IgD-negative memory B cell (primary cell): Measurements from ENCODE around the gene GALNT7. TPM values are rescaled to one million over a fixed set of nuclear protein-coding genes. Genes with fewer than 3 reads are reported as not detected.

Source experiments
- H3K27ac Mint-ChIP-seq, 3 donors: one replicate each; pipeline ENCODE4 v1.8.0; 2020 to 2022; ENCODE audit warnings: mild to moderate bottlenecking in 3 of 3, mixed read lengths in 3 of 3, moderate library complexity in 1 of 3
- H3K27me3 Mint-ChIP-seq: one replicate; pipeline ENCODE4 v1.8.0; 2021; ENCODE audit warnings: mixed read lengths
- H3K36me3 Mint-ChIP-seq: one replicate; pipeline ENCODE4 v1.8.0; 2020; ENCODE audit warnings: mild to moderate bottlenecking, mixed read lengths
- H3K4me1 Mint-ChIP-seq, 3 donors: one replicate each; pipeline ENCODE4 v1.8.0; 2020 to 2022; ENCODE audit warnings: mixed read lengths in 3 of 3, mild to moderate bottlenecking in 1 of 3
- H3K4me3 Mint-ChIP-seq, 4 donors: one replicate each; pipeline ENCODE4 v1.8.0; 2020 to 2022; ENCODE audit warnings: mild to moderate bottlenecking in 4 of 4, mixed read lengths in 4 of 4, moderate library complexity in 3 of 4
- H3K9me3 Mint-ChIP-seq, 3 donors: one replicate each; pipeline ENCODE4 v1.8.0; 2020 to 2021; ENCODE audit warnings: mixed read lengths in 3 of 3, mild to moderate bottlenecking in 1 of 3
- polyA plus RNA-seq: library from polyadenylated mRNA; unstranded; fragments of 300-500 nt; fragmentation: Illumina TruSeq; gene quantifications from one replicate; pipeline ENCODE4 v1.2.3, GENCODE V29; 2021

Gene GALNT7
- polyA plus RNA-seq, 1 donor from 2014 or later, result 7.1 TPM

DNA sequence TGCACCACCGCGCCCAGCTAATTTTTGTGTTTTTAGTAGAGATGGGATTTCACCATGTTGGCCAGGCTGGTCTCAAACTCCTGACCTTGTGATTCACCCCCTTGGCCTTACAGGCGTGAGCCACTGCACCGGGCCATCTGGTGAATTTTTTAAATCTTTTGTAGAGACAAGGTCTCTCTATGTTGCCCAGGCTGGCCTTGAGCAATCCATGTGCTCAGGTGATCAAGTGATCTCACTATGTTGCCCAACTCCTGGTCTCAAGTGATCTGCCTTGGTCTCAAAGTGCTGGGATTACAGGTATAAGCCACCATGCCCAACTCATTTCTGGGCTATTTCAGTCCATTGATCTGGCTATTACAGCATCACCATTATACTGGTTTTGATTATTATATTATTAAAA lies 22.2 kb upstream of the GALNT7 start:
- no peak overlapping the region for H3K27ac Mint-ChIP-seq
- no peaks in the 10 kb centered on the region for H3K9me3 Mint-ChIP-seq
- H3K4me1 Mint-ChIP-seq, result peaks cover 0 to 2% (median 0%) of the 10 kb centered on the region in 3 donors
- no peaks in the 10 kb centered on the region for H3K27me3 Mint-ChIP-seq
- H3K36me3 Mint-ChIP-seq, result peaks cover 4% of the 10 kb centered on the region
- no peak overlapping the region for H3K4me3 Mint-ChIP-seq

DNA sequence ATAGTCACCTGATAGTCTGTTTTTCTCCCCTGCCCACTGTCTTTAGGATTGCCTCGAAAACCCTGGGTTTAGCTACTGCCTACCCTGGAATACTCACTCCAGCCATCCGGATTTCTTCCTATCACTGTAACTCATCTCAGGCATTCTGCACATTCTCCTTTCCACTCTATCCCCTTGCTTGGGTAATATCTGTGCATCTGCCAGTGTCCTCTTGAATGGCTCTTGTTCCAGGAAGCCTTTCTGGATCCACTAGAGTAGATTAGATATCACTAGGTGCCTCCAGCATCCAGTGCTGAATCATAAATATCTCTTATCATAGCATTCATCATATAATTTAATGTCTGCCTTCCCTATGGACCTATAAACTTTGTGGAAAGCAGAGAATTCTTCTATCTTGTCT lies 17.1 kb upstream of the GALNT7 start:
- Mint-ChIP-seq H3K36me3 (peaks cover 2% of the 10 kb centered on the region), H3K4me3 (no peak overlapping the region), H3K27ac (peak overlapping the region in 1 of 3 donors; percentile 73), H3K9me3 (no peaks in the 10 kb centered on the region), H3K27me3 (no peaks in the 10 kb centered on the region), H3K4me1 (peaks cover 0 to 2% (median 0%) of the 10 kb centered on the region in 3 donors)

DNA sequence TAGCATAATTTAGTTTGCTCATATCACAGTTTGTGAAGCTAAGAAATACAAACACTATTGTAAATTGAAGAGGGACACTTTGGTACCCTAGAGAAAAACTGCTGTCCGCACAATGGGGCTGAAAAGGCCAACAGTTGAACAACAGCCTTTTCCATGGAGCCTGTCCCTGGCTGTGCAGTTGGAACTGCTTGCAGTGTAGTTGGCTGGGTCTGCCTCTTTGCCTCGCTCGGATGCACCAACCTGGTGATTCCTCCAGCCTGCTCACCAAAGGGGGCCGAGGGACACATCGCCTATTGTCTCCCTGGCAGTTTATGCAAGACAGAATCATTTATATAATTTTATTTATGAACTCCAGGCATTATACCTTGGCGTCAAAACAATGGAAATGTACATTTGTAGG lies 16.5 kb upstream of the GALNT7 start:
- H3K4me3 Mint-ChIP-seq, result no peak overlapping the region
- no peaks in the 10 kb centered on the region for H3K9me3 Mint-ChIP-seq
- peaks cover 2% of the 10 kb centered on the region for H3K36me3 Mint-ChIP-seq
- H3K27me3 Mint-ChIP-seq, result no peaks in the 10 kb centered on the region
- peaks cover 0 to 2% (median 0%) of the 10 kb centered on the region in 3 donors for H3K4me1 Mint-ChIP-seq
- no peak overlapping the region for H3K27ac Mint-ChIP-seq

DNA sequence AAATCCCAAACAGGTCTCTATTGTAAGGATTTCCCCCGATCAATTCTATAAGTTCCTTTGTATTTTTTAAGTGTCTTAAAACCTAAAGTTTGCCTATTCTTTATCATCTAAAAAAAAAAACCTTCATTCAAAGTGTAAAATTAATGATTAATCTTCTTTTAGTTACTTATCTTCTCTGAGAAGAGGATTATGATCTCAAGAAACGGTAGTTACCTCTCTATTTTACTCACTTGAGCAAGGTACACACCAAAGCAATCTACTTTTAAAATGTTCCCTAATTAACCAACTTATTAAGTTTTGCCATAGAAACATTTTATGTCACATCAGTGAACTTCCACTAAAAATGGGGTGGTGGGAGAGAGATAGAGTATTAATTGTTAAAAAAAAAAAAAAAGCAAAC lies 15.2 kb upstream of the GALNT7 start:
- H3K27me3 Mint-ChIP-seq, result no peaks in the 10 kb centered on the region
- no peaks in the 10 kb centered on the region for H3K36me3 Mint-ChIP-seq
- H3K4me3 Mint-ChIP-seq, result no peak overlapping the region
- no peaks in the 10 kb centered on the region for H3K4me1 Mint-ChIP-seq
- H3K27ac Mint-ChIP-seq, result no peak overlapping the region
- H3K9me3 Mint-ChIP-seq, result no peaks in the 10 kb centered on the region

DNA sequence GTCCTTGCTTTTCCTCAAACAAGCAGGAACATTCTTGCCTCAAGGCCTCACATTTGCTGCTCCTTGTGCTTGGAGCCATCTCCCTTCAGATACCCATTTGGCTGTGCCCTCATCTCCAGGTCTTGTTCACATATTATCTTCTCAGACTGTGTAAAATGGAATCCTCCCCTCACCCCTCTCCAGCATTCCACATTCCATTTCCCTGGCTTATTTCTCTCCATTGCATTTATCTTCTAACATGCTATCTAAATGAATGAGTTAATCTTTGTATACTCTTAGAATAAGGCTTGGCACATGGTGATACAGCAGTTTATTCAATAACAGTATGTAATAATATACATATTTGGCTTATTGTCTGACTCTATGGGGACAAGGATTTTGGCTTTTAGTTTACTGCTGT lies 8.8 kb upstream of the GALNT7 start:
- Mint-ChIP-seq H3K4me1 (peaks cover 0 to under 1% (median 0%) of the 10 kb centered on the region in 3 donors), H3K4me3 (no peak overlapping the region), H3K9me3 (no peaks in the 10 kb centered on the region), H3K36me3 (no peaks in the 10 kb centered on the region), H3K27ac (peak overlapping the region in 1 of 3 donors; percentile 14), H3K27me3 (no peaks in the 10 kb centered on the region)

DNA sequence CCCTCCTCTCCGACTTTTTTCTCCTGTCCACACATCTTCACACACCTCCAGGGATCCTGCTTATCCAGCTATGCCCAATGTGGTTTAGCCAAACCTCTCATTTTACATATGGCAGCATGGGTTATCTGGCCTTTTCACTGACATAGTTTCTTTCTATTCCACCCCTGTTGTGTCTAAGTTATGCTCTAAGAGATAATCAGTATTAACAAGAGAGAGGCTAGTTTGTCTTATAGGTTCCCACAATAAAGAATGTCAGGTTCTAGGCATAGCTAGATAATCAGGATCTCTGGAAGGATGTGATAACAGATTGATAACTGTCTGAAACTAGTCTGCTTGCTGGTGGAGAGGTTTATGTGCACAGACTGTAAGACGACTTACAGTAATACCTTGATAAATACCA lies 7.7 kb upstream of the GALNT7 start:
- Mint-ChIP-seq H3K4me3 (no peak overlapping the region), H3K4me1 (peaks cover 0 to 1% (median 0%) of the 10 kb centered on the region in 3 donors), H3K36me3 (no peaks in the 10 kb centered on the region), H3K27ac (no peak overlapping the region), H3K27me3 (no peaks in the 10 kb centered on the region), H3K9me3 (no peaks in the 10 kb centered on the region)

DNA sequence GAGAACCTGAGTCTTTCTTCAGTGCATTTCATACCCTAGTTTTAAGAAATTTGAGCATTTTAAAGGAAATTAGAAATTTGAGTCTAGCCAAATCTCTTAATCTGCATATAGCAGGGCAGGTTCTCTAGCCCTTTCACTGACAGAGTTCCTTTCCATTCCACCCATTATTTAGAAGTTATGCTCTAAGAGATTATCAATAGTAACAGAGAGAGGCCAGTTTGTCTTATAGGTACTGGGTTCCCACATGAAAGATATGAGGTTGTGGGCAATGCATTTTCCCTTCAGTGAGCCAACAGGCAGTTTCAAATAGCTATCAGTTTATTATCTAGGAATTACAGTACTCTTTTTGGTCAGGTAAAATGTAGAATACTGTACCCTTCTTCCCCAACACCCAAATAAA lies 7.3 kb upstream of the GALNT7 start:
- no peaks in the 10 kb centered on the region for H3K36me3 Mint-ChIP-seq
- H3K27ac Mint-ChIP-seq, result no peak overlapping the region
- no peak overlapping the region for H3K4me3 Mint-ChIP-seq
- H3K27me3 Mint-ChIP-seq, result no peaks in the 10 kb centered on the region
- no peaks in the 10 kb centered on the region for H3K9me3 Mint-ChIP-seq
- H3K4me1 Mint-ChIP-seq, result peaks cover 0 to 1% (median 0%) of the 10 kb centered on the region in 3 donors

DNA sequence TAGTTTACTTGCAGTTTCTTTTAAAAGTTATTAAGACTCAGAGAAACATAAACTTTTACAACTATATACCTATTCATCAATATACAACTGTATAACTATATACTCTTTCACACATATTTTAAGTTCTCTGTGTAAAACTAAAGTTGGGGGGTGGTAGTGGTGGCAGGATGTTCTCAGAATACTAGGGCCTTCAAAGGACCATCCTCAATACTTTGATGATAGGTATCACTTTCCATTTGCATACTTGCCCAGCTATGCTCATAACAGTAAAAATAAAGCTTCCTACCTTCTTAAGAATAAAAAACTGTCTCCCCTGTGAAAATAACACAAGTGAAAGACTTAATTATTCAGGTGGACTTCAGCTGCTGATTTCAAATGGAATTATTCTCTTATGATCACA lies 2.9 kb upstream of the GALNT7 start:
- no peaks in the 10 kb centered on the region for H3K9me3 Mint-ChIP-seq
- H3K27ac Mint-ChIP-seq, result peak overlapping the region in 1 of 3 donors; percentile 26
- peaks cover 12 to 17% (median 14%) of the 10 kb centered on the region in 3 donors for H3K4me1 Mint-ChIP-seq
- H3K4me3 Mint-ChIP-seq, result peak overlapping the region in 1 of 4 donors; percentile 39
- H3K36me3 Mint-ChIP-seq, result no peaks in the 10 kb centered on the region
- H3K27me3 Mint-ChIP-seq, result no peaks in the 10 kb centered on the region

DNA sequence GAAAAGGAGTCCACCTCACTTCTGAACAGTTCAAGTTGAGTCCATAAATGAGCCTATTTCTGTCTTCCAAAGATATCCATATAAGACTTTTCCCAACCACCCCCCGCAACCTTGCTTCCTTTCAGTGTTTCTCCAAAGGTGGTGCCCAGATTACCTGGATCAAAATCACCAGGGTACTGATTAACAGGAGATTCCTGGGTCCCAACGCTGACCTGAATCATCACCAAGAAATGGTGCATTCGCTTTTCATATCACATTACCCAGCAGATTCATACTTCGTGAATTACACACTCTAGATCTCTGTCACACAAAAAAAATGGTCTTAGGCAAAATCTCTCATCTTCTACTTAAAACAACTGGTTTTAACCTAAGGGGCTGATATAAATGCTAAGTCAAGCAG lies 2.1 kb upstream of the GALNT7 start:
- H3K36me3 Mint-ChIP-seq, result no peaks in the 10 kb centered on the region

DNA sequence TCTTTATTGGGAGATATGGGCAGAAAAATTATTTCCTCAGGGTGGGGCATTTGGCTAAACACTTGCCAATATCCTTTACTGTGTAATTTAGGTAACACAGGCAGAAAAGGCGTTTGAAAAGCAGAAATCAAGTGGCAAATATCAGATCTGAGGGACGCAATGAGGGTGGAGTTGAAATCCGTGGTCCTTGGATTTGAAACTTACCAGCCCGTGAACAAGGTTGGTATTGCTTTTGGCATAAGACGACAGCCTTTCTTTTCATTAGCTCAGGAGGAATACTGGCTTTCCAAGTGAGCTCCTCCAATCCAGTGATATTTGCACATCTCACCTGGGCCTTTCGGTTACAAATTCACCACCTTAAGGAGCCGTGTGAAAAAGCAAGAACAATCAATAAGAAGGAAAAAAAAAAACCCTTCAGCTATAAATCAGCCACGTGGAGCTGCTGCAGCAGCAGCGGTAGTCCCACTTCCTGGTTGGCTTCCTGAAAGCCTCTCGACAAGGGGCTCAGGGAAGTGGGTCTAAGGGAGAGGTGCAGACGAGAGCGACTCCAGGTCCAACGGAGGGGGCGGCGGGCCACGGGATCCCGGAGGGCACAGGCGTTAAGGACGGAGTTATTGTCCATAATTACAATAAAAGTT lies 734 bp upstream of the GALNT7 start:
- Mint-ChIP-seq H3K36me3 (no peaks in the 10 kb centered on the region), H3K9me3 (no peaks in the 10 kb centered on the region), H3K27ac (peak overlapping the region; percentile 55 to 78 (median 72)), H3K4me1 (peaks cover 15 to 23% (median 20%) of the 10 kb centered on the region in 3 donors), H3K27me3 (no peaks in the 10 kb centered on the region), H3K4me3 (peak overlapping the region; percentile 96 to 99 (median 98))

More for the DNA sequence above, 2.1 kb upstream of the GALNT7 start:
- Mint-ChIP-seq H3K4me3 (peak overlapping the region in 2 of 4 donors; percentile 1 to 97), H3K4me1 (peaks cover 15 to 22% (median 19%) of the 10 kb centered on the region in 3 donors), H3K27me3 (no peaks in the 10 kb centered on the region), H3K9me3 (no peaks in the 10 kb centered on the region), H3K27ac (peak overlapping the region in 1 of 3 donors; percentile 72)

DNA sequence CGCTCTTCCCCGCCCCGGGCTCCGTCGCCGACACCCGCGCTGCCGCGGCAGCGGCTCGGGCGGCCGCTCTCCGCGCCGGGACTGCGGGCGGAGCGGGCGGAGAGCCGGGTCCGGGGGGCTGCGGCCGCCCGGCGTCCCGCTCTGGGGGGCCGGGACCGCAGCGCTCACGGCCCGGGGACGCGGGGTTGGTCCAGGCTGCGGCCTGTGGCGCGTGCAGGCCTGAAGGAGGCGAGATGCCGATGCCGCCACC lies 492 bp downstream of the GALNT7 start:
- no peak overlapping the region for H3K27ac Mint-ChIP-seq
- no peaks in the 10 kb centered on the region for H3K27me3 Mint-ChIP-seq
- no peaks in the 10 kb centered on the region for H3K9me3 Mint-ChIP-seq
- peaks cover 22 to 27% (median 23%) of the 10 kb centered on the region in 3 donors for H3K4me1 Mint-ChIP-seq
- H3K36me3 Mint-ChIP-seq, result no peaks in the 10 kb centered on the region
- no peak overlapping the region for H3K4me3 Mint-ChIP-seq

DNA sequence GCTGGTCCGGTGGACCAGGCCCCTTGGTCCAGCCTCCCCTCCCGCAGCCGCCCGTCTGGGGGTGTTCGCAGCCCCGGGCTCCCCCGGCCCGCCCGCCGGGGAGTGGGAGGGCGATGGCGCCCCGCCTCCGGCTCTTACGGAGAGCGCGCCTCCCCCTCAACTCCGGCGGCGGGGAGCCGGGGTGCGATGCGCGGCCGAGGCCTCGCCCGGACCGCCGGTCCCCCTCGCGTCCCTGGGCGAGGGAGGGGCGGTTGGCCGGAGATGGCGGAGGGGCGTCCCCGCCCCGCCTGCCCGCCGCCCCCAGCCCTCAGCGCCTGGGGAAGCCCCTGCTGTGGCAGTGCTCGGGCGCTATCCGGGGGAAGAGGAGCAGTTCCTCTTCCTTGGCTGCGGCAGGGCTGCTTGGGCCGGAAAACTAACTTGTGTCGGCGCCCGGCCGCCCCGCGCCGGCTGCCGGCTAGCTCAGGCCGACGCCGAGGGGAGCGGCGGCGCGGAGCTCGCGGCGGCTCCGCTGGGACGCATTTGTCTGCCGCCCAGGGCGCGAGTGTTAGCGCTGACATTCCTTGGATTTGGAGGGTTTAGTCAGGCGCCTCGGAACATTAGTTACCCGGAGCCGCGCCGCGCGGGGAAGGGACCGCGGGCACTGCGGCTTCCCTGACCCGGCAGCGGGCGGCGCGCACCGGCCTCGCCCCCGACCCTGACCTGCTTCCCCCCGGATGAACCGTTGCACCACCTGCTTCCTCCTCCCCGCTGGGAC lies 994 bp downstream of the GALNT7 start:
- no peaks in the 10 kb centered on the region for H3K27me3 Mint-ChIP-seq
- no peaks in the 10 kb centered on the region for H3K36me3 Mint-ChIP-seq
- H3K4me3 Mint-ChIP-seq, result peak overlapping the region; percentile 87 to 94 (median 92)
- H3K9me3 Mint-ChIP-seq, result no peaks in the 10 kb centered on the region
- H3K4me1 Mint-ChIP-seq, result peaks cover 24 to 30% (median 25%) of the 10 kb centered on the region in 3 donors
- peak overlapping the region; percentile 49 to 80 (median 54) for H3K27ac Mint-ChIP-seq

DNA sequence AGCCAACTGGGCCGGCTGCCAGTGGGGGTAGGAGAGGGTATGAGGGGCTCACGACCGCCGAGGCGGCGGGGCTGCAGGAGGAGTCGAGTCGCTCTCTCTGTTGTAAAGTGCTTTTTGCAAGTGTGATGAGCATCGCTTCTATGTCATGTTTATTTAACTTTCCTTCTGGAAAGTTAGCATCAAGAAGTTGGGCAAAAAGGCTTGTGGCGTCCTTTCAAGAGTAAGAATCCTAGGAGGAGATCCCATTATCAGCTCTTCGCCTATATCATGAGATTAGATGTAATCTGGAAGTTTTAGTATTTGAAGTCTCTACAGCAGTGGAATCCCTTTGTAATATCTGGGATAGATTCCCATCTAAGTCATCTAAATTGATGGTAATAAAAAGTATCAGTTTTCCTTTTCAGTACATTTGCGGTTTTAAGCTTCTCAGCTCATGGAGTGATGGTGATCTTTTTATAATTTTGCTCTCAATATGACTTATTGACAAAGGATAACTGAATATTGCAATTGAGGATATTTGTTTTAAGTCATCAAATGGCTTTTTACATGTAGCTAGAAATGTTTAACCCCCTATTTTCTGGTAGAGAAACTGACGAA lies 1.7 kb downstream of the GALNT7 start:
- Mint-ChIP-seq H3K36me3 (no peaks in the 10 kb centered on the region), H3K27me3 (no peaks in the 10 kb centered on the region)

DNA sequence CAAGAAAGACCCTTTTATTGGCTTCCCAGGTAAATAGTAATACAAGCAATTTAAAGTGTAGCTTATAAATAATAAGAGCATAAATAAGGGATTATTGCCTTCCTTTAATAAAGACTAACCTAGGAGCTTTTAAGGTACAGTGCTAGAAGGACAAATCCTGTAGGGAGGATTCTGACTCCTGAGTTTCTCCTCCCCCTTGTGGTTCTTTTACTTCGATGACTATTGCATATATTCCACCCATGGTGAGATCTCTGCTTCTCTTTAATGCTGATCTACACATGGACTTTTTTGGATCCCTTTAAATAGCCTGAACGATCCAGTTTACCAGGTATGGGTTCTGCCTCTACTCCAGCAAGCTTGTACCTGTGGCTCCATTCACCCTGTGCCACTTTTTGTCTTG lies 2.5 kb downstream of the GALNT7 start:
- no peaks in the 10 kb centered on the region for H3K27me3 Mint-ChIP-seq
- peaks cover 24 to 38% (median 28%) of the 10 kb centered on the region in 3 donors for H3K4me1 Mint-ChIP-seq
- peak overlapping the region in 1 of 3 donors; percentile 49 for H3K27ac Mint-ChIP-seq
- H3K9me3 Mint-ChIP-seq, result no peaks in the 10 kb centered on the region
- H3K4me3 Mint-ChIP-seq, result peak overlapping the region in 2 of 4 donors; percentile 90 to 94
- H3K36me3 Mint-ChIP-seq, result no peaks in the 10 kb centered on the region

More for the DNA sequence above, 1.7 kb downstream of the GALNT7 start:
- Mint-ChIP-seq H3K9me3 (no peaks in the 10 kb centered on the region), H3K27ac (peak overlapping the region; percentile 49 to 80 (median 54)), H3K4me3 (peak overlapping the region; percentile 87 to 94 (median 92)), H3K4me1 (peaks cover 24 to 35% (median 28%) of the 10 kb centered on the region in 3 donors)

DNA sequence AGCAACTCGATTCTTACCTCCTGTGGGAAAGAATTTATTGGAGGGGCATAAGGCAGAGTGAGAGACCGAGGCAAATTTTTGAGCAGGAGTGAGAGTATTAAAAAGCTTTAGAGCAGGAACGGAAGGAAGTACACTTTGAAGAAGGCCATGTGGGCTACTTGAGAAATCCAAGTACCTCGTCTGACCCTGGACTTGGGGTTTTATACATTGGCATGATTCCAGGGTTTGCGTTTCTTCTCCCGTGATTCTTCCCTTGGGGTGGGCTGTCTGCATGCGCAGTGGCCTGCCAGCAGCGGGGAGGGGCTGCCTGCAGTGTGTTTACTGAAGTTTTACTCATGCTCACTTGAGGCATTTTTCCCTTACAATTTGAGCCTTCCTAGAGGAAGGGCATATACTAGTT lies 3.4 kb downstream of the GALNT7 start:
- Mint-ChIP-seq H3K27ac (no peak overlapping the region), H3K36me3 (no peaks in the 10 kb centered on the region), H3K27me3 (no peaks in the 10 kb centered on the region), H3K4me1 (peaks cover 24 to 43% (median 36%) of the 10 kb centered on the region in 3 donors), H3K4me3 (peak overlapping the region in 1 of 4 donors; percentile 56), H3K9me3 (no peaks in the 10 kb centered on the region)
